A549 (cell line): ENCODE measurements around the gene IGFBP5.

Experiments
- CEBPB ChIP-seq, 2 experiments: fragments of >200 bp in 1 of 2; sonication (Bioruptor Twin) in 1 of 2; formaldehyde crosslinking in 1 of 2; IDR thresholded peaks; 2 replicates each; pipeline ENCODE4 v1.6.1; 2012 to 2016
- CHD4 ChIP-seq: fragments of 200-600 bp; sonication (generic); IDR thresholded peaks from 2 replicates; pipeline ENCODE4 v1.6.1; 2016; ENCODE audit warnings: antibody characterized with exemption, mild to moderate bottlenecking, borderline replicate concordance
- EP300 ChIP-seq, 2 experiments: fragments of >200 bp; sonication (Bioruptor Twin); formaldehyde crosslinking; IDR thresholded peaks; 2 replicates in 1 of 2; 3 replicates in 1 of 2; pipeline ENCODE4 v1.6.1; 2016 to 2017
- GATA3 ChIP-seq: IDR thresholded peaks from 2 replicates; pipeline ENCODE4 v1.6.1; 2012; ENCODE audit warnings: borderline replicate concordance
- POLR2A ChIP-seq: IDR thresholded peaks from 2 replicates; pipeline ENCODE4 v1.6.1; 2012; ENCODE audit warnings: mild to moderate bottlenecking, low read length
- RFX5 ChIP-seq: fragments of 450-650 bp; IDR thresholded peaks from 2 replicates; pipeline ENCODE4 v1.7.1; 2014; ENCODE audit warnings: antibody characterized with exemption, mild to moderate bottlenecking, moderate library complexity
- RNF2 ChIP-seq: fragments of 200-600 bp; sonication (generic); IDR thresholded peaks from 2 replicates; pipeline ENCODE4 v1.6.1; 2016; ENCODE audit warnings: low read depth, mild to moderate bottlenecking, antibody characterized with exemption, moderate library complexity, borderline replicate concordance
- SMC3 ChIP-seq: fragments of >200 bp; sonication (Bioruptor Twin); formaldehyde crosslinking; IDR thresholded peaks from 3 replicates; pipeline ENCODE4 v1.6.1; 2018; ENCODE audit warnings: inconsistent platforms
- TP53 ChIP-seq: fragments of 250-450 bp; sonication (Bioruptor Pico); IDR thresholded peaks from 2 replicates; pipeline ENCODE4 v1.5.0; 2021; ENCODE audit warnings: mild to moderate bottlenecking, moderate library complexity
- TF ChIP-seq, protein P1 (sequence below): fragments of >200 bp; sonication (Bioruptor Twin); formaldehyde crosslinking; IDR thresholded peaks from 3 replicates; pipeline ENCODE4 v1.5.1; 2016
- TF ChIP-seq, protein P2 (sequence below): IDR thresholded peaks from 2 replicates; pipeline ENCODE4 v1.6.1; 2012

DNA sequence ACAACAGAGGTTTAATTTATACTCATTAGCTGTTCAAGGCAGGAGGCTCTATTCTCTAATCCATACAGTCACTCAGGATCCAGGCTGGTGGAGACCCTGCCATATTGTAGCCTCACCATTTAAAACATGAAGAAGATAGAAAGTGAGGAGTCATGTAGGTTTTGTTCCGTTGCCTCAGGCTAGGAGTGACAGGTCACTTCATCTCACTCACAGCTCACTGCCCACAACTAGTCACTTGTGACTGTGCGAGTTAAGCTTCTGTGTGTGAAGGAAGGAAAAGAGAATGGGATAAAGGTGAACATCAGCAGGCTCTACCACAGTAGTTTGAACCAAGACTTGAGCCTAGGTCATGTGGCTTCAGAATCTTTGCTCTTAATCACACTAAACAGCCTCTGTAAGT lies 71.1 kb downstream of the IGFBP5 start:
- TF ChIP-seq, protein P1, sequence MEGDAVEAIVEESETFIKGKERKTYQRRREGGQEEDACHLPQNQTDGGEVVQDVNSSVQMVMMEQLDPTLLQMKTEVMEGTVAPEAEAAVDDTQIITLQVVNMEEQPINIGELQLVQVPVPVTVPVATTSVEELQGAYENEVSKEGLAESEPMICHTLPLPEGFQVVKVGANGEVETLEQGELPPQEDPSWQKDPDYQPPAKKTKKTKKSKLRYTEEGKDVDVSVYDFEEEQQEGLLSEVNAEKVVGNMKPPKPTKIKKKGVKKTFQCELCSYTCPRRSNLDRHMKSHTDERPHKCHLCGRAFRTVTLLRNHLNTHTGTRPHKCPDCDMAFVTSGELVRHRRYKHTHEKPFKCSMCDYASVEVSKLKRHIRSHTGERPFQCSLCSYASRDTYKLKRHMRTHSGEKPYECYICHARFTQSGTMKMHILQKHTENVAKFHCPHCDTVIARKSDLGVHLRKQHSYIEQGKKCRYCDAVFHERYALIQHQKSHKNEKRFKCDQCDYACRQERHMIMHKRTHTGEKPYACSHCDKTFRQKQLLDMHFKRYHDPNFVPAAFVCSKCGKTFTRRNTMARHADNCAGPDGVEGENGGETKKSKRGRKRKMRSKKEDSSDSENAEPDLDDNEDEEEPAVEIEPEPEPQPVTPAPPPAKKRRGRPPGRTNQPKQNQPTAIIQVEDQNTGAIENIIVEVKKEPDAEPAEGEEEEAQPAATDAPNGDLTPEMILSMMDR: no peak
- TF ChIP-seq CEBPB (IDR thresholded peaks at IDR 0.05) (no peak), SMC3 (no peak), GATA3 (no peak), EP300 (IDR thresholded peaks at IDR 0.05) (no peak), CHD4 (no peak), POLR2A (no peak), TP53 (no peak), RNF2 (no peak), RFX5 (no peak)
- TF ChIP-seq, protein P2, sequence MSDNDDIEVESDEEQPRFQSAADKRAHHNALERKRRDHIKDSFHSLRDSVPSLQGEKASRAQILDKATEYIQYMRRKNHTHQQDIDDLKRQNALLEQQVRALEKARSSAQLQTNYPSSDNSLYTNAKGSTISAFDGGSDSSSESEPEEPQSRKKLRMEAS: no peak
